ENCODE measurements around the gene ATP5F1B.

The ATP5F1B gene

DNA sequence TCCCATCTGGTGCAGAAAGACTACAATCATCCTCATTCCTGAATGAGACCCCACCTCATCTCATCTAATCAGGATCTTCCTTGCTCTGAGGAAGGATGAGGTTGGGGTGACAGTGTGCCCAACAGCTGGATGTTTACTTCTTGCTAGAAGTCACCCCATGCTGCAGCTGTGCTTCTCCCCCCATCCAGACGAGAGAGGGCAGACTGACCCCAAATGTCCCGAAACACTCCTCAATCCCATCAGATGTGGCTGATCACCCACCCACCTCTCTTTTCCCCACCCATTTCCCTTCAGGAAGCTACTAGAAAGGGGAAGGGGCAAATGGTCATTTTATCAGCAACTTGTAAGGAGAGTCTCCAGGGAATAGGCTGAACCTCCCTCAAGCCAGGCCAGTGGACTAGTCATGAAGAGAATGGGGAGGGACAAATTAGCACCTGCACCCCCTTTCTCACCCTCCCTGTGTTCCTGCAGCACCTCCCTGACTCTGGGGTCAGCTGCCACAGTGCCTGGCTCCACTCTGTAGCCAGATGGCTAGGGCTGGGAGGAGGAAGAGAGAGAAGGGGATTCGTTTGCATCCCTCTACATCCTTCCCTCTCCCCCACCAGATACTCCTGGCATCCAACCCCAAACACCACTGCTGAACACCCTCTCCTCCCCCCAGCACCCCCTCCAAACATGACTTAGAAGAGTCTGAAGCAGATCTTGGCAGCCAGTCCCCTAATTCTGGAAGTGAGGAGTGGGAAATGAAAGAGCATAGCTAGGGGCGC lies 12.9 kb downstream of the ATP5F1B start:
- TF ChIP-seq, protein P1, sequence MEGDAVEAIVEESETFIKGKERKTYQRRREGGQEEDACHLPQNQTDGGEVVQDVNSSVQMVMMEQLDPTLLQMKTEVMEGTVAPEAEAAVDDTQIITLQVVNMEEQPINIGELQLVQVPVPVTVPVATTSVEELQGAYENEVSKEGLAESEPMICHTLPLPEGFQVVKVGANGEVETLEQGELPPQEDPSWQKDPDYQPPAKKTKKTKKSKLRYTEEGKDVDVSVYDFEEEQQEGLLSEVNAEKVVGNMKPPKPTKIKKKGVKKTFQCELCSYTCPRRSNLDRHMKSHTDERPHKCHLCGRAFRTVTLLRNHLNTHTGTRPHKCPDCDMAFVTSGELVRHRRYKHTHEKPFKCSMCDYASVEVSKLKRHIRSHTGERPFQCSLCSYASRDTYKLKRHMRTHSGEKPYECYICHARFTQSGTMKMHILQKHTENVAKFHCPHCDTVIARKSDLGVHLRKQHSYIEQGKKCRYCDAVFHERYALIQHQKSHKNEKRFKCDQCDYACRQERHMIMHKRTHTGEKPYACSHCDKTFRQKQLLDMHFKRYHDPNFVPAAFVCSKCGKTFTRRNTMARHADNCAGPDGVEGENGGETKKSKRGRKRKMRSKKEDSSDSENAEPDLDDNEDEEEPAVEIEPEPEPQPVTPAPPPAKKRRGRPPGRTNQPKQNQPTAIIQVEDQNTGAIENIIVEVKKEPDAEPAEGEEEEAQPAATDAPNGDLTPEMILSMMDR (IDR thresholded peaks at IDR 0.05; ENCODE audit: control extremely low read depth, extremely low read depth, low read depth, missing control alignments), result no peak
- POLR2A ChIA-PET, result no interaction called here
- CTCF ChIA-PET, result interaction anchor here (1.1 to 4.2 kb wide), 4 partner anchors 8 to 478 kb away, joined by 3 to 44 read pairs (median 3); partner anchors contain the start of gene STAT6
- no peak for DNase-seq (ENCODE audit: extremely low spot score)

DNA sequence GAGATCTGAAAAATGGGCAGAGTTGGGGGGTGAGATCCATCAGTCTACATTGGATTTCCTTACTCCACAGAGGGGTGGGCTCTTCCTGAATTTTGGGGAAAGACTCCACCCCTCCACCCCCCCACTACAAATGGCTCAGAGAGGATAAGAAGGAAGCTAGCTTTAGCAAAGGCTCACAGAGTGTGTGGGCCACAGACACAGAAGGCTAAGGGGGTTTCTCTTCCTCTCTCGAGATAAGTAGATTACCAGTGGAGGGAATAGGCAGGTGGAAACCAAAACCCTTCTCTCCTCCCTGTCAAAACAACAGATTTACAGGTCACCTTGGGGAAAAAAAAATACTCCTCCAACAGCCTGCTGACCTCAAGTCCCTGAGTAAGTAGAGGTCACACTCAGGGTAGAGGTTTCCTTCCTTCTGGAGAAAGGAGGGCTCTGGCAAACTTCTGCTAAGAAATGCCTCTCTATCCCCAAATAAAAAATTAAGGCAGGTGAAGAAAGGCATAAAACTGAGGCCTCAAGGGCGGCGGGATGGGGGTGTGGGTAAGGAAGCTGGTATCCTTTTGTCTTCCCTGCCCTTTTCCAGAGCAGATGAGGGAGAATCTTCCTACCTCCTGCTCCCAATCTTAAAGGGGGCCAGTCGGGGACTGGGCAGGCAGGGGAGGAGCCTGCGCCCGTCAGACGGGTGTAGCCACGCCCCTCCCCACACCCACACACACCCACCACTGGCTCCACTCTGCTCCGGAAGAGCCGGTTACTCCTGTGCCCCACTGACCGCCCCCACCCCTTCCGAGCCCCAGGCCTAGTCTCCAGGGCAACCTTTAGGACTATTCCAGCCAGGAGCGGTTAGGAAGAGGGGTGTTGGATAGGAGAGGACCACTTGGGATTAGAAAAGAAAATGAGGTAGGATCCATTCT lies 13.7 kb downstream of the ATP5F1B start:
- ChIA-PET CTCF (interaction anchor here (1.5 kb wide), 1 partner anchor 59 kb away, joined by 3 read pairs; no protein-coding TSS in a partner anchor), POLR2A (interaction anchor here (0.8 kb wide), 1 partner anchor 1307 kb away, joined by 4 read pairs; no protein-coding TSS in a partner anchor)
- TF ChIP-seq, protein P1 (IDR thresholded peaks at IDR 0.05; ENCODE audit: control extremely low read depth, extremely low read depth, low read depth, missing control alignments), result no peak
- peak; percentile 73 for DNase-seq (ENCODE audit: extremely low spot score)

DNA sequence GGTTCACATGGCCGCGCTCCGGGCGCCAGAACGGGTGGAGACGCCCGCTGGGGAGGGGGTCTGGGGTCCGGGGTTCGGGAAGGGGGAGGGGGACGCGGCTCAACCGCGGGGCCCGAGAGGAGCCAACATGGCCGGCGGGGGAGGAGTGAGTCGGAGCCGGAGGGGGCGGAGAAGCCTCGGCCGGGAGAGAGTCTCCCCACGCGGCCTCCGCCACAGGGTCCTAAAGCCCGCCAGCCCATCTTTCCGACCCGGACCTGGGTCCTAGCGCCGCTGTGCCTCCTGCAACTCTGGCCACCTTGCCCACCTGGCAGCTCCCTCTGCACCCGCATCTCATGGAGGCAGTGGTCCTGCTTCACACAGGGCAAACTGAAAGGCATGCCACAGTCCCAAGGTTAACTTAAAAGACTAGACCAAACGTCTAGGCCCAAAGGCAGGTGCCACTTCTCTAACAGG lies 15.6 kb downstream of the ATP5F1B start, which contains the start of gene BAZ2A:
Gene BAZ2A, minus strand, starts transcription at position 147 of the 453 bp plus-strand sequence. CDS start 12,796 bp downstream, outside the sequence.
- ChIA-PET CTCF (interaction anchor here (1.9 to 2.7 kb wide), 2 partner anchors 36 to 39 kb away, joined by 5 to 13 read pairs; no protein-coding TSS in a partner anchor), POLR2A (no interaction called here)
- DNase-seq (ENCODE audit: extremely low spot score), result peak; percentile 90
- TF ChIP-seq, protein P1 (IDR thresholded peaks at IDR 0.05; ENCODE audit: control extremely low read depth, extremely low read depth, low read depth, missing control alignments), result no peak

DNA sequence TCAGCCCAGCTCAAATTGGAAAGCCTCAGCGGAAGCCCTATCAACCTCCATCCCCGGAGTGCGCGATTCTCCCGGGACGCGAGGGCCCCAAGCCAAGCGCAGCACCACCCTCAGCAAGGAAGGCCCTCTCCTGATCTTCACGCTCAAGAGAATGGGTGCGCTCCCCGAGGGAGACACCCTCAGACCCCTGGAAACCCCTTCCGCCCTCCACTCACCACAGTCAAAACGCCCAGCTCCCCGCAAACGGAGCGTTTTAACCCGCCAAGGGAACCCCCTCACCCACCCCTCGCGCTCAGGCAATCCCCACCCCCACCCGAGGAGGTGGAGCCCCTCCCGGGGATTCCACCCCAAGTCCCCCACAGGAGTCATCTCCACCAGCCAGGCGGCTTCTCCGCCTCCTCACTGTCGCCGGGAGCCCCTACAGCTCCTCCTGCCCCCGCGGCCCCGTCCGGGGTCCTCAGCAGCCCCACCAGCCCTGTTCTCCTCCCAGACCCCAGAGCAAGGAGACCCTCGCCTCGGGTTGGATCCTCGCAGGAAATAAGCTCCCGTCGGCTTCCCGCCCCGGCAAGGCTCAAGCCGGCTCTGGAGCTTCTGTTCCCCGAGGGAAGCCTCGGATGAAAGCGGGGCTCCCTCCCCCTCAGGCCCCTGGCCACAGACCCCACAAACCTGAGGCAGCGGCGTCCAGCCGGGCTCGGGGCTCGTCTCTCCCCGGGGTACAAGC lies 16.2 kb downstream of the ATP5F1B start:
- ChIA-PET POLR2A (interaction anchor here (0.8 to 1.5 kb wide), 2 partner anchors 10 to 15 kb away, joined by 4 to 13 read pairs; no protein-coding TSS in a partner anchor), CTCF (interaction anchor here (1.1 to 2.7 kb wide), 7 partner anchors 25 to 372 kb away, joined by 3 to 13 read pairs (median 4); no protein-coding TSS in a partner anchor)
- DNase-seq (ENCODE audit: extremely low spot score), result peak; percentile 58
- TF ChIP-seq, protein P1 (IDR thresholded peaks at IDR 0.05; ENCODE audit: control extremely low read depth, extremely low read depth, low read depth, missing control alignments), result no peak

DNA sequence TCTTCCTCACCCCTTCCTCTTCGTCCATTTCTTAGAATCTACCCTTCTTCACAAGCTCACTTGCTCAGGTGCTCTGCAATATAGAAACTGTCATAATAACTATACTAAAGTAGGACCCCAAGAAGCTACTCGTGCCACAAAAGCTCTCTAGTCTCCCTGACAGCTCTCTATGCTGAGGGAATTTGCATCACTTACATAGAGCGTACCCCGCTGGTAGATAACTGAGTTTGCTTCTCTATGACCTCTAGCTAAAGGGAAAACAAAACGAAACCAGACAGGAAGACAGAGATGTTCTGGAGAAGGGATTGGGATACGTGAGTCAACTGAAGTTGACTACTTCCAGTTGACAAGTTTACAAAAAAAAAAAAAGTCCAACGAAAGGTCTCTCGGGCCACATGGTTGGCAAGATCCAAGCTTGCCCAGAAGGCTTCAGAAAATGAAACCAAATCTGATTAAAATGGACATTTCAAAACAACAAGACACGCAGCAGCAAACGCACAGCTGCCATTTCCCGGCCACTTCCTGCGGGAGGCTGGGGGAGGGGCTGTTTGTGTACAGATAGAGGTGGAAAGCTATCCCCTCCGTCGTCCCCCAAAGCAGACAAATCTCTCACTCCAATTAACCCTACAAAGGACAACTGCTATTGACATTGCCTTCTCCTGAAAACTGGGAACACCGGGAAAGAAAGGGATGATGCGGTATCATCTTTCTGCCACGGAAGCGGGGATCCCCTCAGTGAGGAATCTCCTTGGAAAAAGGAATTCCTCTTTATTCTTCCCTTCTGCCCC lies 16.9 kb downstream of the ATP5F1B start:
- CTCF ChIA-PET, result interaction anchor here (0.7 to 2.7 kb wide), 12 partner anchors 8 to 373 kb away, joined by 3 to 21 read pairs (median 4); no protein-coding TSS in a partner anchor
- TF ChIP-seq, protein P1 (IDR thresholded peaks at IDR 0.05; ENCODE audit: control extremely low read depth, extremely low read depth, low read depth, missing control alignments), result no peak
- POLR2A ChIA-PET, result interaction anchor here (0.7 to 1.5 kb wide), 5 partner anchors 8 to 95 kb away, joined by 3 to 13 read pairs (median 4); no protein-coding TSS in a partner anchor
- peak; percentile 46 for DNase-seq (ENCODE audit: extremely low spot score)

All from GM10248 (cell line).